Activated CD8-positive, alpha-beta memory T cell treated with anti-CD3 and anti-CD28 coated beads, Interleukin-2, amount 10 ng/mL, durations not matched to agents 7 days and 5 days (primary cell): ENCODE measurements around the gene EML5. TPM values are rescaled to one million over a fixed set of nuclear protein-coding genes. Genes with fewer than 3 reads are reported as not detected.
A peak's percentile ranks its signal among the peaks of the same experiment; 100 is the strongest.

Experiments
- ATAC-seq: fragments of 150-1000 bp; cut with Tn5 transposase; one replicate; pipeline ENCODE4 v1.10.0; 2021; ENCODE audit warnings: moderate library complexity
- CTCF ChIA-PET: fragments of 350-600 bp; sonication (Branson Sonifier 250); formaldehyde crosslinking; loops from one replicate; lab custom pipeline; 2021; ENCODE audit warnings: antibody characterized with exemption; lab: Charles Lee
- DNase-seq: peaks from one replicate; pipeline ENCODE4 v3.0.0-alpha.2; 2020
- H3K27ac Mint-ChIP-seq: one replicate; pipeline ENCODE4 v1.8.0; 2021; ENCODE audit warnings: mild to moderate bottlenecking, mixed read lengths
- H3K27me3 Mint-ChIP-seq: one replicate; pipeline ENCODE4 v1.8.0; 2021; ENCODE audit warnings: mixed read lengths
- H3K36me3 Mint-ChIP-seq: one replicate; pipeline ENCODE4 v1.8.0; 2021; ENCODE audit warnings: mild to moderate bottlenecking, mixed read lengths
- H3K4me1 Mint-ChIP-seq: one replicate; pipeline ENCODE4 v1.8.0; 2021; ENCODE audit warnings: mixed read lengths
- H3K4me3 Mint-ChIP-seq: one replicate; pipeline ENCODE4 v1.8.0; 2021; ENCODE audit warnings: mild to moderate bottlenecking, moderate library complexity, mixed read lengths
- H3K9me3 Mint-ChIP-seq: one replicate; pipeline ENCODE4 v1.8.0; 2022; ENCODE audit warnings: low read depth, mixed read lengths
- total RNA-seq, 2 experiments: library from RNA; stranded (reverse); gene quantifications; one replicate each; pipeline ENCODE4 v1.2.3, GENCODE V29; 2021

Gene EML5
- total RNA-seq, 2 experiments from 2014 or later: 2.3 to 3.7 TPM

DNA sequence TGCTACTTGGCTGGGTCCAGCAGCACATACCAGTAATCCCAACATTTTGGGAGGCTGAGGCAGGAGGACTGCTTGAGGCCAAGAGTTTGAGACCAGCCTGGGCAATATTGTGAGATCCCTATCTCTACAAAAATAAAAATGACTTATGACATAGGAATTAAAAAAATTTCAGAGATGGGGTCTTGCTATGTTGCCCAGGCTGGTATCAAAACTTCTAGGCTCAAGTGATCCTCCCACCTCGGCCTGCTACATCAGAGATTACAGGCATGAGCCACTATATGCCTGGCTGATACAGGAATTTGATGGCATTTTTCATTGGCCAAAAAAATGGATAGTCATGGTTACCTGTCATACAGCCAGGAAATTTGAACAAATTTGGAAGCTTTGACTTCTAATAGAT lies 175.3 kb downstream of the EML5 start:
- H3K36me3 Mint-ChIP-seq: peaks cover 20% of the 10 kb centered on the region
- ATAC-seq (no peak), DNase-seq (no peak)
- H3K4me1 Mint-ChIP-seq: peaks cover 11% of the 10 kb centered on the region
- no peaks in the 10 kb centered on the region for H3K27me3 Mint-ChIP-seq
- no peaks in the 10 kb centered on the region for H3K9me3 Mint-ChIP-seq
- no peak overlapping the region for H3K27ac Mint-ChIP-seq
- CTCF ChIA-PET: interaction anchor here (0.7 kb wide), 1 partner anchor 24 kb away, joined by 3 read pairs; no protein-coding TSS in a partner anchor
- no peak overlapping the region for H3K4me3 Mint-ChIP-seq

DNA sequence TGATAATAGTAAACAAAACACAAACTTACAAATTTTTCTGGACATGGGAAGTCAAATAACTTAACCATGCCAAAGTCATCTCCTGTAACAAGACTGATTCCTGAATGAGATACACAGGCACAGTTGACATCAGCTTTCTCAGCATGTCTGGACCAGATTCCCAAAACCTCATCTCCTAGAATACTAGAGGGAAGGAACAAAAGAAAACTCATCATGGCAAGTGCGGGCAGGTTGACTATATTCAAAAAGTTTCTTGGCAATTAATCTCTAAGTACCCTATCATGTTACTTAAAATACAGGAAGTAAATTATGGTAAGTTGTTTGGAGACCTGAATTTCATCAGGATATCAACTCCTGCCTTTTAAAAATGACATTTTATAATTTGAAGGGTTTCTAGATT lies 176.1 kb downstream of the EML5 start:
- Mint-ChIP-seq H3K9me3 (no peaks in the 10 kb centered on the region), H3K27me3 (no peaks in the 10 kb centered on the region), H3K4me3 (no peak overlapping the region), H3K27ac (no peak overlapping the region), H3K4me1 (peaks cover 13% of the 10 kb centered on the region), H3K36me3 (peaks cover 22% of the 10 kb centered on the region)
- CTCF ChIA-PET: interaction anchor here (0.7 kb wide), 1 partner anchor 23 kb away, joined by 3 read pairs; no protein-coding TSS in a partner anchor
- ATAC-seq (no peak), DNase-seq (no peak)

DNA sequence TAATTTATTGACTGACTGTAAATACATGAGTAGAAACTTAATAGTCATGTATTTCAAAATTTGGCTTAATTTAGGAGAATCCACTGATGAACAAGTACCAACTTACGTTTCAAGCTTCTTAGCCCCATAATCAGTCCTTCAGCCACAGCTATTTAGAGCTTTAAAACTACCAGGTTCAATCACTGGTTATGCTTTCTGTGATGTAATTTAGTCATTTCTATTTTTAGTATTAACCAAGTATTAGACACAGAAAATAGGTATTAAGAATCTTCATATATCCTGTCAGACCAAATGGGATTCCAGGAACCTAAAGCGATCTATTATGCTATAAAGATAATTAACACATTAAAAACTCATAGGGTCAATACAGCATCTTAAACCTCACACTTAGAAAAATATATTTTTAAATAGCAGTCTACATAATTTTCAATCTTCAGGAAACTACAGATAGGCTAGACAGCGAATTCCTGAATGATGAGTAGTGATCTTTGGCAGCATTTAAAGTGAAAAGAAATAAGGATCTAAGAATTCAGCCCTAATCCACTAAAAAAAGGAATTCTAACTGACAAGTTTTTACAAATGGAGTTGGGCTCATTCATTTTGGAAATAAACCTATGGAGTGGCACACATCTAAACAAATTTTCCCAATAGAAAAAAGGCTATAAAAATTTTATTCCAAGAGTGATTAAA lies 178.4 kb downstream of the EML5 start:
- H3K27ac Mint-ChIP-seq: no peak overlapping the region
- CTCF ChIA-PET: interaction anchor here (0.9 to 1.5 kb wide), 2 partner anchors 12 to 53 kb away, joined by 3 to 8 read pairs; no protein-coding TSS in a partner anchor
- DNase-seq (no peak), ATAC-seq (no peak)
- no peaks in the 10 kb centered on the region for H3K27me3 Mint-ChIP-seq
- H3K9me3 Mint-ChIP-seq: no peaks in the 10 kb centered on the region
- H3K36me3 Mint-ChIP-seq: peaks cover 41% of the 10 kb centered on the region
- no peak overlapping the region for H3K4me3 Mint-ChIP-seq
- H3K4me1 Mint-ChIP-seq: peaks cover 14% of the 10 kb centered on the region

DNA sequence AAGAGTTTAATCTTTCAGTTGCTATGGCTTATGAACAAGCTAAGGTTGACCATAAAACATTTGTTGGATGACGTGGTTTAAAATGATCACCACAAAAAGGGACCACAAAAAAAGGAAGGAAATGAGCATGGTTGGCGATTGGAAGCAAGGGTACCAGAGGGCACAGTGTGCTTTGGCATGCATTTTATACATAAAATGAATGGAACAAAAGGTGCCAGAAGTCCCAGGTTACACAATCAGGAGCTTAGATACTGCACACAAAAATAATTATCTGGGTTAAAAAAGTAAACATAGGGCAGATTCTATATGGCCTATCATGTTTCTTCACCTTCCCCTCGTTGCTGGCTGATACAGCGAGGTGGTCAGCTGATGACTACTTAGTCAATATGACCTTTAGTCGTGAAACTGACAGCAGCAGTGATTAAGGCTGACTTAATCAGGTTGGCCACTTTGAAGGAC lies 179.2 kb downstream of the EML5 start:
- CTCF ChIA-PET: interaction anchor here (0.9 to 1.5 kb wide), 2 partner anchors 13 to 54 kb away, joined by 3 to 8 read pairs; no protein-coding TSS in a partner anchor
- Mint-ChIP-seq H3K4me1 (peaks cover 14% of the 10 kb centered on the region), H3K27ac (peak overlapping the region; percentile 20), H3K9me3 (no peaks in the 10 kb centered on the region), H3K36me3 (peaks cover 47% of the 10 kb centered on the region), H3K27me3 (no peaks in the 10 kb centered on the region), H3K4me3 (no peak overlapping the region)
- no peak for ATAC-seq
- DNase-seq: no peak

DNA sequence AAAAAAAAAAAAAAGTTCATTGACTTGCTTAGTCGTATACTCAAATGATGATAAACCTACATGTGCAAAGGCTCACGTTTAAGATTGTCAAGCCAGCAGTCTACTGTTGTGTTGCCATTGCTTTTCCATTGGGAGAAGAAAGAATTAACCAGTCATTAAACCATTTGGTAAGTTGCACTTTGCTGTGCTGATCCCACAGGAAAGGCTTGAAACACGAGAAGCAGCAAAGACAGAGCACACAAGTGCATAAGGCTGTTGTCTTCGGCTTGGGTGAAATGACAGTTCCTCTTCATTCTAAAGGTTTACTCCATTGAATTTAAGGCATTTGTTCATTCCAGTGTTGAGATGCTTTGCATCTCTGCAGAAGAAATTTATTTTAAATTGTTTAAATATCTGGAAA lies 179.8 kb downstream of the EML5 start:
- Mint-ChIP-seq H3K9me3 (no peaks in the 10 kb centered on the region), H3K4me3 (no peak overlapping the region), H3K36me3 (peaks cover 49% of the 10 kb centered on the region), H3K27me3 (no peaks in the 10 kb centered on the region), H3K4me1 (peaks cover 14% of the 10 kb centered on the region), H3K27ac (no peak overlapping the region)
- CTCF ChIA-PET: interaction anchor here (1.5 kb wide), 1 partner anchor 55 kb away, joined by 8 read pairs; no protein-coding TSS in a partner anchor
- ATAC-seq (no peak), DNase-seq (no peak)

DNA sequence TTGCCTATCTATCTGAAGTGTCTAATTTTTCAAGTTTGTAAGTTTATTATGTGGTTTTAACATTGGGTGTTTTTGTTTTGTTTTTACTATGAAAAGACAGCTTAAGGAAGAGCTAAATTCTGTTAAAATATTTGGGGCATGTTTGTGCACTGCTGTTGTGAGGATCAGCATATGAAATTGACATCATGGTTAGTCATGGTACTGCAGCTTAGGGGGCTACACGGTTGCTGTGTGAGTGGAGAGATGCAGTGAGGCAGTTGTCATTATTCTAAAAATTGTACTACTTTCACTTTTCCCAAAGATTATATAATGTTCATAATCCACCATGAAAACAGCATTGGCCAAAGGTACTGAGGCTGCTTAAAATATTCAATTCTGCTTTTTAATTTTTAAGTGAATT lies 180.9 kb downstream of the EML5 start:
- CTCF ChIA-PET: no interaction called here
- Mint-ChIP-seq H3K4me3 (no peak overlapping the region), H3K27me3 (no peaks in the 10 kb centered on the region), H3K9me3 (no peaks in the 10 kb centered on the region), H3K36me3 (peaks cover 58% of the 10 kb centered on the region), H3K27ac (peak overlapping the region; percentile 5), H3K4me1 (peaks cover 14% of the 10 kb centered on the region)
- ATAC-seq (no peak), DNase-seq (no peak)

DNA sequence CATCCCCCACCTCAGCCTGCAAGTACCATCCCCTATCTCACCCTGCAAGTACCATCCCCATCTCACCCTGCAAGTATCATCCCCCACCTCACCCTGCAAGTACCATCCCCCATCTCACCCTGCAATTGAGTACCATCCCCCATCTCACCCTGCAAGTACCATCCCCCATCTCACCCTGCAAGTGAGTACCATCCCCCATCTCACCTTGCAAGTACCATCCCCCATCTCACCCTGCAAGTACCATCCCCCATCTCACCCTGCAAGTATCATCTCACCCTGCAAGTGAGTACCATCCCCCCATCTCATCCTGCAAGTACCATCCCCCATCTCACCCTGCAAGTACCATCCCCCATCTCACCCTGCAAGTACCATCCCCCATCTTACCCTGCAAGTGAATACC lies 184.9 kb downstream of the EML5 start:
- CTCF ChIA-PET: no interaction called here
- DNase-seq (no peak), ATAC-seq (no peak)
- peaks cover 21% of the 10 kb centered on the region for H3K4me1 Mint-ChIP-seq
- no peak overlapping the region for H3K27ac Mint-ChIP-seq
- H3K9me3 Mint-ChIP-seq: no peaks in the 10 kb centered on the region
- no peak overlapping the region for H3K4me3 Mint-ChIP-seq
- H3K36me3 Mint-ChIP-seq: peaks cover 69% of the 10 kb centered on the region
- H3K27me3 Mint-ChIP-seq: no peaks in the 10 kb centered on the region

DNA sequence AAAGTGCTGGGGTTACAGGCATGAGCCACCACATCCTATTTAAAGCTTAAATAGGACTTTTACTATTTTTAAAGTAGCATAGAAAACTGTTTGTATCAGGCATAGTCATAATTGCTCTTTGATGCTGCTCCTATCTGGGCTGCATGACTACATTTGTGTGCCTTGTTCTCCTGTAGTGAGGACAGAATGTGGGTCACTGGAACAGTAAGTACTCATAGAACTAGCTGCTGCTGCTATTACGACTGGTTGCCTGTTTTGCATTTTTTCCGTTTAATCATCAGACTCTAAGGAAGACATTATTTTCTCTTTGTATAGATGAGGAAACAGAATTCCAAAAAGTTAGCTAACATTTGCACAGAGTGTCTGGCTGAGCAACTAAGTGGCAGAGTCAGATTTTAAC lies 187.2 kb downstream of the EML5 start:
- no peak for ATAC-seq
- CTCF ChIA-PET: no interaction called here
- H3K36me3 Mint-ChIP-seq: peaks cover 64% of the 10 kb centered on the region

DNA sequence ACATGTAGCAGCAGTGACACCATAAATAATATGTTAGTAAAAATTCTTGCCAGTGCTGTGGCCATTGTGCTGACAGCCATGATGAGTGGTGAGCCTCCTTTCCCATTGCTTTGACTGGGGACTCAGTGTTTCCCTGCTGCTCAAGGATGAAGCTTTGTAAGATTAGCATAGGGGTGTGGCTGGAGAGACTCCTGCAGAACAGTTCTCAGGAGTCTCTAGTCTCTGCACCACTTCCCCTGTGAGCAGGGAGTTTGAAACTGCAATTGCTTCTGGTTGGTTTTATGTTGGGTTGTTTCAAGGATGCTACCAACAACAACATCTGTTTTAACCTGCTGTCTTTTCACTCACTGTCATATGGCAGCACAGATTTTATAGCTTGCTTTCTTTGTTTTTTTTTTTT lies 188.5 kb downstream of the EML5 start:
- no peaks in the 10 kb centered on the region for H3K27me3 Mint-ChIP-seq
- H3K4me1 Mint-ChIP-seq: peaks cover 35% of the 10 kb centered on the region
- H3K36me3 Mint-ChIP-seq: peaks cover 58% of the 10 kb centered on the region
- ATAC-seq (no peak), DNase-seq (no peak)
- CTCF ChIA-PET: no interaction called here
- H3K27ac Mint-ChIP-seq: no peak overlapping the region
- no peak overlapping the region for H3K4me3 Mint-ChIP-seq
- no peaks in the 10 kb centered on the region for H3K9me3 Mint-ChIP-seq

More for the DNA sequence above, 187.2 kb downstream of the EML5 start:
- H3K27ac Mint-ChIP-seq: no peak overlapping the region
- H3K27me3 Mint-ChIP-seq: no peaks in the 10 kb centered on the region
- no peak overlapping the region for H3K4me3 Mint-ChIP-seq
- peaks cover 24% of the 10 kb centered on the region for H3K4me1 Mint-ChIP-seq
- DNase-seq: no peak
- H3K9me3 Mint-ChIP-seq: no peaks in the 10 kb centered on the region

DNA sequence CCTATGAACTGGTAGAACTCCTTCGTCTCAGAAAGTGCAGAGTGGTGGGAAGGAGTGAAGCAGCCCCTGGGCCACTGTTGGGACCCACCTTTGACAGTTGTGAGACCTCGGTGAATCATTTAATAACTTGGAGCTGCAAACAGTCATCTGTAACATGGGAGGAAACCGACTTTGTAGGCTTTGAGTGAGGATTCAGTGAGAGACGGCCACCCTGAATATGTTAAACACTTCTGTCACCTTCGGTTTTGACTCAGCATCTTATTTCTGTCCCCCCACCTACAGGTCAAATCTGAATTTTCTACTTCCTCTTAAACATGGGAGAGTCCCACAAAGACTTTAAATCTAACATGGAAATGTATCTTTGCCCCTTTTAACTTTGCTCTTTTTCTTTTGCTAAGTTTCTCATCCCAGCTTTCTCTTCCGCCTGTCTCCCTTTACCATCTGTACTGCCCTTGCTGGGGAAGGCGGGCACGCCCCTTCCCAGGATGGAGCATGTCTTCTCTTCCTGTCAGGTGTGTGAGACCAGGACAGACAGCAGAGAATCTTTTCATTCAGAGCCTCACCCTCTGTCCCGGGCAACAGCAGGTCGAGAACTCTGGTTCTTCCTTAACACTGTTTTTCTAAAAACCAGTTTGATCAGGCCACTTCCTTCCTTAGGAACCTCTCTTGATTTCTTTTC lies 192.9 kb downstream of the EML5 start:
- H3K36me3 Mint-ChIP-seq: peaks cover 54% of the 10 kb centered on the region
- peak; percentile 89 for ATAC-seq
- H3K4me3 Mint-ChIP-seq: peak overlapping the region; percentile 46
- peak overlapping the region; percentile 84 for H3K27ac Mint-ChIP-seq
- CTCF ChIA-PET: interaction anchor here (1.0 kb wide), 1 partner anchor 16 kb away, joined by 3 read pairs; no protein-coding TSS in a partner anchor
- no peaks in the 10 kb centered on the region for H3K27me3 Mint-ChIP-seq
- H3K4me1 Mint-ChIP-seq: peaks cover 57% of the 10 kb centered on the region
- no peaks in the 10 kb centered on the region for H3K9me3 Mint-ChIP-seq
- DNase-seq: peak; percentile 65

DNA sequence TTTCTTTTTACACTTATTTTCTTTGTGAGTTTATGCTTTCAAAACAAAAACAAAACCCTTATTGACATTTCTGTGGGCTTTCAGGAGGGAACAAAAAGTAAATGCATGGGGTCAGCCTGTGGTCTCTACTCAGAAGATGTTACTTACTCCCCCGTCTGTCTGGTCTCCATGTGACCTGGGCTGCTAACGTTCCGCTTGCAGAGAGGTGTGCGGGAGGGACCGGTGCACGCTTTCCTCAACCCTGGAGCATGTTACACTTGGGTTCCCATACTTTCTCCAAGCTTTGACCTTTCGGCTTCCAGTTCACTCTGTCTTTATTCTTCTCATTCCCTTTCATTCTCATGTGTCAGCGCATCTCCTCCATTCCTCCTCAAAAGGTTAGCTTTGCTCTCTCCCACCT lies 193.4 kb downstream of the EML5 start:
- CTCF ChIA-PET: interaction anchor here (1.0 kb wide), 1 partner anchor 15 kb away, joined by 3 read pairs; no protein-coding TSS in a partner anchor

DNA sequence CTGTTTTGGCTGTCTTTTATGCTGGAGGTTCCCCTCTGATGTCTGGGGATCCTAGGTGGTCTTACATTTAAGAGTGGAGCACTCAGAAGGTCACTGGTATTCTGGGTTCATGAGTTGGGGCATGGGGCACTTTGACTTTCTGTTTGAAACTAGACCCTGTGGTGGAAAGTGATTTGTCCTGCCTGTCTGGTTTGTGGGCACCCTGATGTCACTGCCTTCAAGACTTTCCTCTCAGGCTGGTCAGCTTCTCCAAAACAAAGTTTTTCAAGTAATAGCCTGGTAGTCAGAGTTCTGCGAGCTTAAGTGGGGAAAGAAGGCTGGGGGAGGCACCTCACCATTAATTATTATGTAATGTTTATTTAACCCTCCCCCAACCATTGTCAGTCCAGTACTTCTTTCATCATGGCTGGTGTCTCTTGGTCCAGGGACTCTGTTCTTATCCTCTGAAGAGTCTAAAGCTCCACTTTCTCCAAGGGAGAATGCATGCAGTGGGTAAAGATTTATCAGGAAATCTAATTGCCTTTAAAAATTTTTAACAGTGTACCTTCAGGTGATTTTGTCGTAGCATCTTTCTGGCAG lies 194.6 kb downstream of the EML5 start:
- H3K27me3 Mint-ChIP-seq: no peaks in the 10 kb centered on the region
- DNase-seq (no peak), ATAC-seq (no peak)
- no peaks in the 10 kb centered on the region for H3K9me3 Mint-ChIP-seq
- peaks cover 51% of the 10 kb centered on the region for H3K36me3 Mint-ChIP-seq
- peaks cover 44% of the 10 kb centered on the region for H3K4me1 Mint-ChIP-seq
- H3K4me3 Mint-ChIP-seq: no peak overlapping the region
- no peak overlapping the region for H3K27ac Mint-ChIP-seq
- CTCF ChIA-PET: interaction anchor here (0.9 kb wide), 1 partner anchor 218 kb away, joined by 3 read pairs; no protein-coding TSS in a partner anchor

More for the DNA sequence above, 193.4 kb downstream of the EML5 start:
- Mint-ChIP-seq H3K27ac (peak overlapping the region; percentile 84), H3K4me3 (peak overlapping the region; percentile 46), H3K4me1 (peaks cover 54% of the 10 kb centered on the region), H3K27me3 (no peaks in the 10 kb centered on the region), H3K9me3 (no peaks in the 10 kb centered on the region), H3K36me3 (peaks cover 54% of the 10 kb centered on the region)
- ATAC-seq: no peak
- DNase-seq: no peak

DNA sequence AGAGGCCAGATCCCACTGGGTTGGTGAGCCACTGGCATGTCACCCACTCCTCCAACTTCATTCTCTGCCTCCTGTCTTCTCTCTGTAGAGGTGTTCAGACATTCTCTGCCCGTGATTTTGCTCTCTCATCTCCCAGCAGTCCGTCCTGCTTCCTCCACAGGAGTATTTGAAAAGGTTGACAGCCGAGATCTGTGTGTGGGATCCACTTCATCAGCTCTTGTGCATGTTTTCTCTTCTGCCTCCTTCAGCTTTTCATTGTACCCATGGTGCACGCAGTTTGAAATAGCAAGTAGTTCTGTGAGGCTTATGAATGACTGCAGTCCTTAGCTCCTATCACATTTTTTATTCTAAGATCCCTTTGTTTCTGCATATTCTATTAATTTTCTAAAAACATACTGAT lies 195.2 kb downstream of the EML5 start:
- Mint-ChIP-seq H3K4me3 (no peak overlapping the region), H3K36me3 (peaks cover 47% of the 10 kb centered on the region), H3K9me3 (no peaks in the 10 kb centered on the region), H3K4me1 (peaks cover 40% of the 10 kb centered on the region), H3K27me3 (no peaks in the 10 kb centered on the region), H3K27ac (no peak overlapping the region)
- ATAC-seq (no peak), DNase-seq (no peak)
- CTCF ChIA-PET: interaction anchor here (0.9 kb wide), 1 partner anchor 218 kb away, joined by 3 read pairs; no protein-coding TSS in a partner anchor
